ENCODE measurements around the gene UBXN7. TPM values are rescaled to one million over a fixed set of nuclear protein-coding genes. Genes with fewer than 3 reads are reported as not detected.

The UBXN7 gene
- total and polyA plus RNA-seq, 9 of the 15 experiments (the other 6 are each of a cell fraction or from before 2014, with no cell fraction given), result 3.5 to 44.6 (median 13.4) TPM

GRCh38 chr3:196454935-196455334 lies 22.7 kb upstream of the UBXN7 start (continued):
- no peak for TF ChIP-seq REST (IDR thresholded peaks at IDR 0.05; ENCODE audit: borderline replicate concordance)
- no peak for TF ChIP-seq REST (CRISPR knock-in tag; IDR thresholded peaks at IDR 0.05; ENCODE audit: low read depth)
- no peak for TF ChIP-seq HNRNPH1 (optimal IDR thresholded peaks at IDR 0.05; ENCODE audit: low read depth, low read length)
- no peak for TF ChIP-seq GTF2A2 (tag; IDR thresholded peaks at IDR 0.05)

All from K562 (cell line).